Lower leg skin (tissue), 3 donors: ENCODE measurements around the gene HACD4.

Experiments
- CTCF ChIP-seq, 3 donors: fragments of 450-650 bp; IDR thresholded peaks; one replicate each; pipeline ENCODE4 v1.5.1; 2016; ENCODE audit warnings: antibody characterized with exemption in 3 of 3, mild to moderate bottlenecking in 3 of 3, moderate library complexity in 2 of 3
- POLR2A ChIP-seq, 2 donors: fragments of 450-650 bp; IDR thresholded peaks; one replicate each; pipeline ENCODE4 v1.6.1; 2016 to 2017; ENCODE audit warnings: antibody characterized with exemption in 2 of 2, mild to moderate bottlenecking in 1 of 2, moderate library complexity in 1 of 2

- TF ChIP-seq POLR2A (IDR thresholded peaks at IDR 0.05) (no peak), CTCF (IDR thresholded peaks at IDR 0.05) (no peak)
These were observed 50.0 kb downstream of the HACD4 start for GRCh38 chr9:20981486-20981885.
